Testis (tissue), 3 donors: ENCODE data around the gene HOMER2. TPM values are rescaled to one million over a fixed set of nuclear protein-coding genes. Genes with fewer than 3 reads are reported as not detected.
A peak's percentile ranks its signal among the peaks of the same experiment; 100 is the strongest.

Experiments
- DNase-seq: peaks from one replicate; pipeline ENCODE4 v3.0.0-alpha.2; 2019
- H3K27ac ChIP-seq, 2 donors: fragments of 200-600 bp; sonication (generic); one replicate each; pipeline ENCODE4 v1.5.1; 2019
- H3K27me3 ChIP-seq: fragments of 200-600 bp; sonication (generic); one replicate; pipeline ENCODE4 v1.5.1; 2019
- H3K36me3 ChIP-seq: fragments of 200-600 bp; sonication (generic); one replicate; pipeline ENCODE4 v1.5.1; 2017; ENCODE audit warnings: low read depth; ENCODE audit errors: missing control alignments
- H3K4me1 ChIP-seq: fragments of 200-600 bp; sonication (generic); one replicate; pipeline ENCODE4 v1.5.1; 2019
- H3K4me3 ChIP-seq, 2 donors: fragments of 200-600 bp; sonication (generic); one replicate each; pipeline ENCODE4 v1.5.1; 2017 to 2019
- H3K9me3 ChIP-seq: fragments of 200-600 bp; sonication (generic); one replicate; pipeline ENCODE4 v1.5.1; 2017
- POLR2A ChIP-seq: fragments of 450-650 bp; IDR thresholded peaks from one replicate; pipeline ENCODE4 v1.6.1; 2017; ENCODE audit warnings: antibody characterized with exemption, mild to moderate bottlenecking, moderate library complexity
- WGBS, 2 donors: methylation state at CpG; one replicate each; pipeline ENCODE4 v1.1.5; 2018; 5-methylcytosine and 5-hydroxymethylcytosine counted together
- intact Hi-C: fragments of 100-400 bp; cut with DNase I; formaldehyde crosslinking; loops from one replicate; pipeline ENCODE4 v1.15.1; 2023; ENCODE audit warnings: low total_unique reads
- polyA plus RNA-seq: library from polyadenylated mRNA; stranded (reverse); fragments of 350-450 nt; fragmentation: Illumina TruSeq; extraction: RNeasy Lipid Tissue Mini Kit (QIAGEN cat#74804); gene quantifications from one replicate; pipeline ENCODE4 v1.2.3, GENCODE V29; 2014; ENCODE audit warnings: low read depth, low replicate concordance; ENCODE audit not compliant: insufficient read depth
- total RNA-seq, 2 donors: library from RNA; depleted of rRNA; stranded (reverse); fragments of >200 nt; gene quantifications; one replicate each; pipeline ENCODE4 v1.2.3, GENCODE V29; 2016
- TF ChIP-seq, protein P1 (sequence below), 3 experiments: fragments of 450-650 bp in 2 of 3; fragments of 200-600 bp in 1 of 3; sonication (generic) in 1 of 3; IDR thresholded peaks; one replicate each; pipeline ENCODE4 v1.5.1; 2016 to 2019; ENCODE audit warnings: antibody characterized with exemption in 3 of 3, mild to moderate bottlenecking in 2 of 3, moderate library complexity in 1 of 3

The HOMER2 gene
- total and polyA plus RNA-seq, 3 donors from 2014 or later: 18.7 to 40.5 (median 38.5) TPM

- Histone ChIP-seq H3K36me3 (no peaks in the 10 kb centered on the region), H3K4me3 (no peak overlapping the region), H3K9me3 (no peaks in the 10 kb centered on the region), H3K4me1 (peaks cover 3% of the 10 kb centered on the region), H3K27me3 (no peaks in the 10 kb centered on the region), H3K27ac (peak overlapping the region in 1 of 2 donors; percentile 1)
- no peak for DNase-seq
- intact Hi-C loops: no loop called here
- TF ChIP-seq, protein P1, sequence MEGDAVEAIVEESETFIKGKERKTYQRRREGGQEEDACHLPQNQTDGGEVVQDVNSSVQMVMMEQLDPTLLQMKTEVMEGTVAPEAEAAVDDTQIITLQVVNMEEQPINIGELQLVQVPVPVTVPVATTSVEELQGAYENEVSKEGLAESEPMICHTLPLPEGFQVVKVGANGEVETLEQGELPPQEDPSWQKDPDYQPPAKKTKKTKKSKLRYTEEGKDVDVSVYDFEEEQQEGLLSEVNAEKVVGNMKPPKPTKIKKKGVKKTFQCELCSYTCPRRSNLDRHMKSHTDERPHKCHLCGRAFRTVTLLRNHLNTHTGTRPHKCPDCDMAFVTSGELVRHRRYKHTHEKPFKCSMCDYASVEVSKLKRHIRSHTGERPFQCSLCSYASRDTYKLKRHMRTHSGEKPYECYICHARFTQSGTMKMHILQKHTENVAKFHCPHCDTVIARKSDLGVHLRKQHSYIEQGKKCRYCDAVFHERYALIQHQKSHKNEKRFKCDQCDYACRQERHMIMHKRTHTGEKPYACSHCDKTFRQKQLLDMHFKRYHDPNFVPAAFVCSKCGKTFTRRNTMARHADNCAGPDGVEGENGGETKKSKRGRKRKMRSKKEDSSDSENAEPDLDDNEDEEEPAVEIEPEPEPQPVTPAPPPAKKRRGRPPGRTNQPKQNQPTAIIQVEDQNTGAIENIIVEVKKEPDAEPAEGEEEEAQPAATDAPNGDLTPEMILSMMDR (IDR thresholded peaks at IDR 0.05): no peak
- TF ChIP-seq POLR2A: no peak
- 88 to 93% methylated on average over 10 of the region's 10 CpGs for WGBS, 2 donors
Measured at GRCh38 chr15:82856397-82857170, 95.9 kb downstream of the HOMER2 start.

GRCh38 chr15:82855286-82856100 is 97.0 kb downstream of the HOMER2 start:
- Histone ChIP-seq H3K27me3 (no peaks in the 10 kb centered on the region), H3K27ac (peak overlapping the region in 1 of 2 donors; percentile 1), H3K9me3 (no peaks in the 10 kb centered on the region), H3K4me1 (peaks cover 3% of the 10 kb centered on the region), H3K4me3 (no peak overlapping the region), H3K36me3 (no peaks in the 10 kb centered on the region)
- TF ChIP-seq, protein P1 (IDR thresholded peaks at IDR 0.05): no peak
- TF ChIP-seq POLR2A: no peak
- WGBS, 2 donors: 77 to 81% methylated on average over 16 to 17 of the region's 17 CpGs
- intact Hi-C loops: no loop called here
- no peak for DNase-seq

GRCh38 chr15:82854554-82854953 is 98.0 kb downstream of the HOMER2 start:
- no peak overlapping the region for H3K4me3 ChIP-seq
- intact Hi-C loops: no loop called here
- no peak for TF ChIP-seq POLR2A
- TF ChIP-seq, protein P1 (IDR thresholded peaks at IDR 0.05): no peak
- H3K27ac ChIP-seq: no peak overlapping the region
- H3K27me3 ChIP-seq: no peaks in the 10 kb centered on the region
- DNase-seq: no peak
- peaks cover 8% of the 10 kb centered on the region for H3K4me1 ChIP-seq
- 95 to 98% methylated on average over 16 to 20 of the region's 21 CpGs for WGBS, 2 donors
- H3K36me3 ChIP-seq: no peaks in the 10 kb centered on the region
- H3K9me3 ChIP-seq: no peaks in the 10 kb centered on the region

- Histone ChIP-seq H3K4me3 (no peak overlapping the region), H3K4me1 (peaks cover 14% of the 10 kb centered on the region), H3K36me3 (no peaks in the 10 kb centered on the region), H3K27ac (no peak overlapping the region), H3K27me3 (no peaks in the 10 kb centered on the region), H3K9me3 (no peaks in the 10 kb centered on the region)
- 73 to 82% methylated on average over 11 to 16 of the region's 16 CpGs for WGBS, 2 donors
- intact Hi-C loops: no loop called here
- no peak for TF ChIP-seq POLR2A
- TF ChIP-seq, protein P1 (IDR thresholded peaks at IDR 0.05): no peak
- no peak for DNase-seq
Measured at GRCh38 chr15:82852941-82853561, 99.5 kb downstream of the HOMER2 start.
